GM06990 (cell line): Measurements from ENCODE around the gene ZNF407.

Experiments used
- DNase-seq: peaks from one replicate; pipeline ENCODE4 v3.0.0-alpha.2; 2011; ENCODE audit not compliant: insufficient read length; ENCODE audit errors: extremely low read depth
- H3K27me3 ChIP-seq: replicated peaks from 2 replicates; pipeline ENCODE4 v1.6.0; 2011; ENCODE audit warnings: low read length; ENCODE audit not compliant: control insufficient read depth, insufficient read depth
- H3K36me3 ChIP-seq: 2 replicates; pipeline ENCODE4 v1.5.1; 2011; ENCODE audit warnings: low read length; ENCODE audit not compliant: control insufficient read depth, insufficient read depth
- H3K4me3 ChIP-seq: replicated peaks from 2 replicates; pipeline ENCODE4 v1.5.1; 2011; ENCODE audit warnings: low read depth, mild to moderate bottlenecking, control low read depth, low read length
- CTCF ChIP-seq: IDR thresholded peaks from 2 replicates; pipeline ENCODE4 v1.5.1; 2011; ENCODE audit warnings: low read length, control low read depth, mild to moderate bottlenecking, inconsistent platforms; ENCODE audit not compliant: insufficient read depth, poor library complexity, severe bottlenecking

Gene ZNF407

GRCh38 chr18:75031717-75032317, 434.1 kb downstream of the ZNF407 start:
- TF ChIP-seq CTCF: no peak
- H3K27me3 ChIP-seq: no peaks in the 10 kb centered on the region
- H3K36me3 ChIP-seq: no peaks in the 10 kb centered on the region
- no peak overlapping the region for H3K4me3 ChIP-seq
- no peak for DNase-seq

GRCh38 chr18:75033516-75033915, 435.8 kb downstream of the ZNF407 start:
- Histone ChIP-seq H3K27me3 (no peaks in the 10 kb centered on the region), H3K4me3 (no peak overlapping the region), H3K36me3 (no peaks in the 10 kb centered on the region)
- no peak for TF ChIP-seq CTCF
- DNase-seq: no peak

GRCh38 chr18:75034937-75035336, 437.3 kb downstream of the ZNF407 start:
- H3K27me3 ChIP-seq: no peaks in the 10 kb centered on the region
- no peak overlapping the region for H3K4me3 ChIP-seq
- no peak for DNase-seq
- H3K36me3 ChIP-seq: no peaks in the 10 kb centered on the region
- no peak for TF ChIP-seq CTCF

- H3K36me3 ChIP-seq: no peaks in the 10 kb centered on the region
- H3K27me3 ChIP-seq: no peaks in the 10 kb centered on the region
- no peak for TF ChIP-seq CTCF
- DNase-seq: no peak
- no peak overlapping the region for H3K4me3 ChIP-seq
Observed at GRCh38 chr18:75035928-75036327, 438.3 kb downstream of the ZNF407 start.

- H3K4me3 ChIP-seq: no peak overlapping the region
- H3K36me3 ChIP-seq: no peaks in the 10 kb centered on the region
- TF ChIP-seq CTCF: no peak
- DNase-seq: no peak
- no peaks in the 10 kb centered on the region for H3K27me3 ChIP-seq
Observed at GRCh38 chr18:75036917-75037688, 439.4 kb downstream of the ZNF407 start.
